GM12878 (cell line): Measurements from ENCODE around the gene CDX1. TPM values are rescaled to one million over a fixed set of nuclear protein-coding genes. Genes with fewer than 3 reads are reported as not detected.

Experiments used
- ATAC-seq: fragments of 200-7000 bp; cut with Tn5 transposase; 3 replicates; pipeline ENCODE4 v1.9.1; 2020; ENCODE audit warnings: mild to moderate bottlenecking, moderate library complexity
- BruUV-seq: library from RNA; stranded (reverse); fragments of 400-500 nt; replicated peaks from 2 replicates; lab custom pipeline; 2021; lab: Mats Ljungman, UMichigan
- CTCF ChIA-PET: fragments of 300-600 bp; sonication (Branson Sonifier 250); formaldehyde crosslinking; extraction: SDS; loops from one replicate; lab custom pipeline; 2021; ENCODE audit warnings: inconsistent platforms; lab: Yijun Ruan, JAX
- POLR2A ChIA-PET: fragments of 350-600 bp; formaldehyde crosslinking; extraction: SDS; loops from one replicate; lab custom pipeline; 2021; ENCODE audit warnings: inconsistent platforms; lab: Charles Lee
- RAD21 ChIA-PET: fragments of 300-600 bp; sonication (Branson Sonifier 250); formaldehyde crosslinking; loops from one replicate; lab custom pipeline; 2023; ENCODE audit warnings: antibody characterized with exemption; ENCODE audit not compliant: unreplicated experiment; lab: Charles Lee
- SMC1A ChIA-PET: fragments of 300-600 bp; sonication (Branson Sonifier 250); formaldehyde crosslinking; loops from one replicate; lab custom pipeline; 2023; ENCODE audit not compliant: unreplicated experiment, uncharacterized antibody; lab: Charles Lee
- DNase-seq: peaks from one replicate; pipeline ENCODE4 v3.0.0-alpha.2; 2011; ENCODE audit warnings: low read depth, low spot score
- FAIRE-seq: peaks from 3 replicates; lab custom pipeline; 2011; peaks lifted over from hg19 to GRCh38; lab: Jason Lieb, UNC
- H2AFZ ChIP-seq: 2 replicates; pipeline ENCODE4 v1.6.0; 2011; ENCODE audit warnings: low read depth, low read length, control low read depth; ENCODE audit not compliant: control insufficient read depth
- H3K27ac ChIP-seq: 2 replicates; pipeline ENCODE4 v1.5.1; 2011; ENCODE audit warnings: control low read depth; ENCODE audit not compliant: control insufficient read depth, insufficient read depth
- H3K27me3 ChIP-seq, 2 experiments: replicated peaks in 1 of 2; 2 replicates each; pipeline versions ENCODE4 v1.6.0 to v1.6.1; 2011; ENCODE audit warnings: low read length in 1 of 2; ENCODE audit not compliant: control insufficient read depth in 2 of 2, insufficient read depth in 2 of 2
- H3K36me3 ChIP-seq, 2 experiments: 2 replicates each; pipeline ENCODE4 v1.5.1; 2011; ENCODE audit warnings: low read length in 1 of 2; ENCODE audit not compliant: control insufficient read depth in 2 of 2, insufficient read depth in 2 of 2
- H3K4me1 ChIP-seq: 2 replicates; pipeline ENCODE4 v1.6.1; 2011; ENCODE audit warnings: mild to moderate bottlenecking, low read length, moderate library complexity, mixed read lengths; ENCODE audit not compliant: control insufficient read depth, insufficient read depth
- H3K4me2 ChIP-seq: 2 replicates; pipeline ENCODE4 v1.6.0; 2011; ENCODE audit warnings: control low read depth; ENCODE audit not compliant: control insufficient read depth, insufficient read depth
- H3K4me3 ChIP-seq: fragments of 200-600 bp; sonication (generic); 2 replicates; pipeline ENCODE4 v1.5.1; 2016
- H3K79me2 ChIP-seq: 2 replicates; pipeline ENCODE4 v1.6.0; 2011; ENCODE audit warnings: low read length; ENCODE audit not compliant: control insufficient read depth, insufficient read depth
- H3K9ac ChIP-seq: 2 replicates; pipeline ENCODE4 v1.8.0; 2011; ENCODE audit warnings: low read length, control low read depth, mixed read lengths; ENCODE audit not compliant: control insufficient read depth, insufficient read depth
- H3K9me3 ChIP-seq: replicated peaks from 3 replicates; pipeline ENCODE4 v1.5.1; 2011; ENCODE audit warnings: mild to moderate bottlenecking, low read length; ENCODE audit not compliant: control insufficient read depth, insufficient read depth
- H4K20me1 ChIP-seq: 2 replicates; pipeline ENCODE4 v1.6.0; 2011; ENCODE audit not compliant: control insufficient read depth, insufficient read depth
- CREM ChIP-seq: IDR thresholded peaks from 2 replicates; pipeline ENCODE4 v1.6.1; 2014; ENCODE audit warnings: antibody characterized with exemption, low read depth
- EGR1 ChIP-seq, 2 experiments: IDR thresholded peaks; 1 replicate in 1 of 2; 2 replicates in 1 of 2; pipeline ENCODE4 v1.6.1; 2011 to 2012; ENCODE audit warnings: low read depth in 2 of 2, low read length in 2 of 2, borderline replicate concordance in 1 of 2, mild to moderate bottlenecking in 1 of 2, moderate library complexity in 1 of 2
- JUND ChIP-seq: IDR thresholded peaks from 2 replicates; pipeline ENCODE4 v1.6.1; 2012; ENCODE audit warnings: low read depth, mild to moderate bottlenecking, low read length, improper control_type of control experiment, moderate library complexity
- NFYB ChIP-seq: IDR thresholded peaks from 2 replicates; pipeline ENCODE4 v1.6.1; 2011; ENCODE audit warnings: low read depth, mild to moderate bottlenecking, low read length, improper control_type of control experiment, moderate library complexity; ENCODE audit not compliant: insufficient read depth
- RCOR1 ChIP-seq: conservative IDR thresholded peaks from 2 replicates; pipeline ENCODE4 v1.6.1; 2012; ENCODE audit warnings: low read depth, low read length, improper control_type of control experiment
- SREBF2 ChIP-seq: IDR thresholded peaks from 2 replicates; pipeline ENCODE4 v1.6.1; 2012; ENCODE audit warnings: mild to moderate bottlenecking, low read length
- YY1 ChIP-seq: IDR thresholded peaks from 2 replicates; pipeline ENCODE4 v1.6.1; 2011; ENCODE audit warnings: low read depth, mild to moderate bottlenecking, low read length
- WGBS: methylation state at CpG from one replicate; pipeline ENCODE4 v1.1.6; 2016; ENCODE audit warnings: low lambda C conversion rate; ENCODE audit not compliant: insufficient replicate concordance, insufficient coverage; ENCODE audit errors: missing lambda C conversion rate; 5-methylcytosine and 5-hydroxymethylcytosine counted together
- in situ Hi-C: fragments of 300-500 bp; cut with MboI; formaldehyde crosslinking; loops from 9 replicates; pipeline ENCODE4 v1.14.3; 2018; ENCODE audit warnings: mixed read lengths
- intact Hi-C: fragments of 100-400 bp; cut with micrococcal nuclease; formaldehyde crosslinking; loops from one replicate; pipeline ENCODE4 v1.14.2; 2022; ENCODE audit not compliant: unreplicated experiment
- polyA plus RNA-seq, 11 experiments: library from polyadenylated mRNA; depleted of rRNA in 4 of 11; unstranded in 6 of 11; stranded (reverse) in 5 of 11; fragments of >200 nt; fragmentation: Nextera tagmentation in 4 of 11; fragmentation: Illumina TruSeq in 1 of 11; extraction: Ambion mirVana in 4 of 11; extraction: Trizol in 1 of 11; gene quantifications; 1 replicate in 1 of 11; 2 replicates in 10 of 11; pipeline versions ENCODE4 v1.2.1 to v1.2.3, GENCODE V29; 2011 to 2016; ENCODE audit warnings: inconsistent platforms in 2 of 11, missing spikeins in 2 of 11, low read depth in 1 of 11
- total RNA-seq, 4 experiments: library from RNA; depleted of rRNA in 3 of 4; stranded (reverse); fragments of >200 nt in 3 of 4; fragmentation: Illumina TruSeq in 1 of 4; extraction: Trizol in 1 of 4; gene quantifications; 2 replicates each; pipeline versions ENCODE4 v1.2.1 to v1.2.3, GENCODE V29; 2013 to 2021

Gene CDX1
- total and polyA plus RNA-seq, 10 of the 15 experiments (the other 5 are each of a cell fraction or from before 2014, with no cell fraction given): not detected

GRCh38 chr5:150176745-150177477 lies 10.3 kb downstream of the CDX1 start:
- Histone ChIP-seq H3K4me2 (no peak overlapping the region), H4K20me1 (no peaks in the 10 kb centered on the region), H3K4me1 (no peaks in the 10 kb centered on the region), H3K4me3 (no peak overlapping the region), H3K9me3 (no peaks in the 10 kb centered on the region), H3K9ac (no peak overlapping the region), H3K27ac (no peak overlapping the region), H3K27me3 (no peaks in the 10 kb centered on the region; a peak in 1 of 4 replicates), H3K36me3 (no peaks in the 10 kb centered on the region), H2AFZ (no peak overlapping the region), H3K79me2 (no peaks in the 10 kb centered on the region)
- DNase-seq: no peak
- BruUV-seq: no TSS peak
- CTCF ChIA-PET: interaction anchor here (0.5 to 9.3 kb wide), 10 partner anchors 15 to 540 kb away, joined by 3 to 68 read pairs (median 3); no protein-coding TSS in a partner anchor
- in situ Hi-C loops: no loop called here
- no peak for TF ChIP-seq EGR1 (IDR thresholded peaks at IDR 0.05; ENCODE audit: borderline replicate concordance in 1 of 2, low read depth in 2 of 2, low read length in 2 of 2)
- TF ChIP-seq JUND: no peak
- no peak for TF ChIP-seq RCOR1
- TF ChIP-seq SREBF2: no peak
- TF ChIP-seq YY1: no peak
- TF ChIP-seq CREM: no peak
- no peak for TF ChIP-seq NFYB
- no peak for ATAC-seq
- 25% methylated on average over 8 of the region's 8 CpGs for WGBS
- intact Hi-C loops: no loop called here
- SMC1A ChIA-PET: interaction anchor here (1.1 to 1.4 kb wide), 2 partner anchors 39 to 53 kb away, joined by 3 read pairs; no protein-coding TSS in a partner anchor
- POLR2A ChIA-PET: no interaction called here
- no peak for FAIRE-seq
- RAD21 ChIA-PET: interaction anchor here (1.2 to 1.4 kb wide), 2 partner anchors 14 to 18 kb away, joined by 3 to 4 read pairs; no protein-coding TSS in a partner anchor
